CD14-positive monocyte (primary cell): ENCODE data around the gene CTDP1. TPM values are rescaled to one million over a fixed set of nuclear protein-coding genes. Genes with fewer than 3 reads are reported as not detected.

ENCODE experiments used
- DNase-seq, 3 donors: peaks; one replicate each; pipeline ENCODE4 v3.0.0-alpha.2; 2011 to 2022
- H2AFZ ChIP-seq: 2 replicates; pipeline ENCODE4 v1.6.0; 2012; ENCODE audit warnings: mild to moderate bottlenecking, low read depth, low read length, inconsistent platforms; ENCODE audit not compliant: insufficient read depth, poor library complexity, severe bottlenecking
- H3K27ac ChIP-seq, 2 donors: 1 replicate in 1 of 2; 2 replicates in 1 of 2; pipeline ENCODE4 v1.5.1; 2012 to 2013; ENCODE audit warnings: low read length in 2 of 2, control low read depth in 1 of 2, inconsistent platforms in 1 of 2, low read depth in 1 of 2, mild to moderate bottlenecking in 1 of 2
- H3K27me3 ChIP-seq, 2 donors: one replicate each; pipeline versions ENCODE4 v1.6.0 to v1.6.1; 2011 to 2013; ENCODE audit warnings: low read length in 2 of 2; ENCODE audit not compliant: control insufficient read depth in 2 of 2, insufficient read depth in 2 of 2
- H3K36me3 ChIP-seq, 2 donors: replicated peaks in 1 of 2; 1 replicate in 1 of 2; 2 replicates in 1 of 2; pipeline versions ENCODE4 v1.5.1 to v1.6.1; 2012 to 2013; ENCODE audit warnings: low read length in 2 of 2, control low read depth in 1 of 2, inconsistent platforms in 1 of 2, mild to moderate bottlenecking in 1 of 2; ENCODE audit not compliant: insufficient read depth in 2 of 2, control insufficient read depth in 1 of 2
- H3K4me1 ChIP-seq, 2 donors: 1 replicate in 1 of 2; 2 replicates in 1 of 2; pipeline versions ENCODE4 v1.5.1 to v1.6.1; 2012 to 2013; ENCODE audit warnings: low read length in 2 of 2, control low read depth in 1 of 2, inconsistent platforms in 1 of 2, mild to moderate bottlenecking in 1 of 2, moderate library complexity in 1 of 2; ENCODE audit not compliant: insufficient read depth in 2 of 2, control insufficient read depth in 1 of 2
- H3K4me2 ChIP-seq: replicated peaks from 2 replicates; pipeline ENCODE3; 2012; ENCODE audit warnings: low read length, moderate library complexity, mild to moderate bottlenecking; ENCODE audit not compliant: poor library complexity, severe bottlenecking; ENCODE audit errors: extremely low read depth
- H3K4me3 ChIP-seq, 3 experiments: fragments of 200-600 bp in 1 of 3; sonication (generic) in 1 of 3; replicated peaks in 1 of 3; 1 replicate in 2 of 3; 2 replicates in 1 of 3; pipeline ENCODE4 v1.5.1; 2011 to 2013; ENCODE audit warnings: low read length in 3 of 3, mild to moderate bottlenecking in 3 of 3, control low read depth in 2 of 3, low read depth in 2 of 3, inconsistent platforms in 1 of 3, moderate library complexity in 1 of 3
- H3K79me2 ChIP-seq: 2 replicates; pipeline ENCODE4 v1.6.0; 2012; ENCODE audit warnings: mild to moderate bottlenecking, control low read depth, inconsistent platforms, low read length, moderate library complexity; ENCODE audit not compliant: insufficient read depth
- H3K9ac ChIP-seq: 2 replicates; pipeline ENCODE4 v1.6.0; 2017; ENCODE audit warnings: low read length, mild to moderate bottlenecking; ENCODE audit not compliant: insufficient read depth, poor library complexity, severe bottlenecking
- H3K9me3 ChIP-seq, 2 donors: replicated peaks in 1 of 2; 1 replicate in 1 of 2; 2 replicates in 1 of 2; pipeline versions ENCODE4 v1.5.1 to v1.6.1; 2012 to 2013; ENCODE audit warnings: low read length in 2 of 2, control low read depth in 1 of 2; ENCODE audit not compliant: control insufficient read depth in 1 of 2, insufficient read depth in 1 of 2
- H4K20me1 ChIP-seq: 2 replicates; pipeline ENCODE4 v1.6.0; 2012; ENCODE audit warnings: mild to moderate bottlenecking, low read length, control low read depth, moderate library complexity; ENCODE audit not compliant: insufficient read depth
- H3K27ac Mint-ChIP-seq, 7 donors: one replicate each; pipeline ENCODE4 v1.8.0; 2020; ENCODE audit warnings: mild to moderate bottlenecking in 7 of 7, mixed read lengths in 7 of 7, moderate library complexity in 6 of 7, inconsistent platforms in 2 of 7
- H3K27me3 Mint-ChIP-seq, 3 donors: one replicate each; pipeline ENCODE4 v1.8.0; 2021 to 2022; ENCODE audit warnings: low read depth in 3 of 3, mild to moderate bottlenecking in 3 of 3, mixed read lengths in 3 of 3, moderate library complexity in 3 of 3, inconsistent platforms in 1 of 3
- H3K36me3 Mint-ChIP-seq, 2 donors: one replicate each; pipeline ENCODE4 v1.8.0; 2020; ENCODE audit warnings: mixed read lengths in 2 of 2, inconsistent platforms in 1 of 2, mild to moderate bottlenecking in 1 of 2
- H3K4me1 Mint-ChIP-seq: one replicate; pipeline ENCODE4 v1.8.0; 2020; ENCODE audit warnings: mild to moderate bottlenecking, mixed read lengths
- H3K4me3 Mint-ChIP-seq, 2 donors: one replicate each; pipeline ENCODE4 v1.8.0; 2020; ENCODE audit warnings: mild to moderate bottlenecking in 2 of 2, mixed read lengths in 2 of 2, moderate library complexity in 1 of 2
- H3K9me3 Mint-ChIP-seq, 7 donors: one replicate each; pipeline ENCODE4 v1.8.0; 2020 to 2022; ENCODE audit warnings: mixed read lengths in 7 of 7, mild to moderate bottlenecking in 6 of 7, moderate library complexity in 6 of 7, inconsistent platforms in 2 of 7
- WGBS: methylation state at CpG from one replicate; pipeline ENCODE4 v1.1.5; 2013; ENCODE audit warnings: missing lambda C conversion rate; ENCODE audit not compliant: insufficient coverage; 5-methylcytosine and 5-hydroxymethylcytosine counted together
- intact Hi-C, 2 donors: fragments of 100-400 bp; cut with micrococcal nuclease; formaldehyde crosslinking; loops; one replicate each; pipeline versions ENCODE4 v1.15.0 to v1.15.1; 2023
- polyA plus RNA-seq, 3 donors: library from polyadenylated mRNA; depleted of rRNA in 1 of 3; unstranded in 2 of 3; stranded (reverse) in 1 of 3; fragments of 300-500 nt in 2 of 3; fragments of >200 nt in 1 of 3; fragmentation: Illumina TruSeq in 2 of 3; gene quantifications; 1 replicate in 2 of 3; 2 replicates in 1 of 3; pipeline ENCODE4 v1.2.3, GENCODE V29; 2012 to 2021
- TF ChIP-seq, protein P1 (sequence below): fragments of 200-600 bp; IDR thresholded peaks from one replicate; pipeline ENCODE4 v1.8.0; 2022; ENCODE audit warnings: antibody characterized with exemption, mild to moderate bottlenecking

Gene CTDP1
- polyA plus RNA-seq, 3 donors, result 9.1 to 13.9 (median 9.1) TPM

DNA sequence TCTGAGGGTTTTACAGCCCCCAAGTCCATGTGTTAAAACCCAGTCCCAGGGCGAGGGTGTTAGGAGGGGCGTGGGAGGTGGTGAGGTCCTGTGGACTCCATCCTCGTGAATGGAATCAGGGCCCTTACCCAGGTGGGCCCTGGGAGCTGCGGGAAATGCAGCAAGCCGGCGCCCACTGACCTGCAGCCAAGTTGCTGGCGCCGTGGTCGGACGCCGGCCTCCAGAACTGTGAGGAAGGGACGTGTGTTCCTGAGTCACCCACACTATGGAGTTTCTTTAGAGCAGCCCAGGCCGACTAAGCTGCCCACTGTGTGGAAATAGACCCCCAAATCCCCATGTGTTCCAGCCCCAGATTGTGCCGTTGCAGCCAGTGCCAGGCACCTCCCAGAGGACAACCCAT is 26.4 kb downstream of the CTDP1 start:
- TF ChIP-seq, protein P1, sequence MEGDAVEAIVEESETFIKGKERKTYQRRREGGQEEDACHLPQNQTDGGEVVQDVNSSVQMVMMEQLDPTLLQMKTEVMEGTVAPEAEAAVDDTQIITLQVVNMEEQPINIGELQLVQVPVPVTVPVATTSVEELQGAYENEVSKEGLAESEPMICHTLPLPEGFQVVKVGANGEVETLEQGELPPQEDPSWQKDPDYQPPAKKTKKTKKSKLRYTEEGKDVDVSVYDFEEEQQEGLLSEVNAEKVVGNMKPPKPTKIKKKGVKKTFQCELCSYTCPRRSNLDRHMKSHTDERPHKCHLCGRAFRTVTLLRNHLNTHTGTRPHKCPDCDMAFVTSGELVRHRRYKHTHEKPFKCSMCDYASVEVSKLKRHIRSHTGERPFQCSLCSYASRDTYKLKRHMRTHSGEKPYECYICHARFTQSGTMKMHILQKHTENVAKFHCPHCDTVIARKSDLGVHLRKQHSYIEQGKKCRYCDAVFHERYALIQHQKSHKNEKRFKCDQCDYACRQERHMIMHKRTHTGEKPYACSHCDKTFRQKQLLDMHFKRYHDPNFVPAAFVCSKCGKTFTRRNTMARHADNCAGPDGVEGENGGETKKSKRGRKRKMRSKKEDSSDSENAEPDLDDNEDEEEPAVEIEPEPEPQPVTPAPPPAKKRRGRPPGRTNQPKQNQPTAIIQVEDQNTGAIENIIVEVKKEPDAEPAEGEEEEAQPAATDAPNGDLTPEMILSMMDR, result no peak
- Histone ChIP-seq H3K4me3 (no peak overlapping the region), H4K20me1 (peaks cover 55% of the 10 kb centered on the region), H3K4me1 (no peaks in the 10 kb centered on the region), H3K79me2 (peaks cover 31% of the 10 kb centered on the region), H3K9me3 (no peaks in the 10 kb centered on the region), H3K27ac (no peak overlapping the region), H3K4me2 (no peak overlapping the region), H2AFZ (no peak overlapping the region), H3K27me3 (no peaks in the 10 kb centered on the region), H3K9ac (no peak overlapping the region), H3K36me3 (peaks cover 69 to 92% of the 10 kb centered on the region in 2 donors)
- WGBS, result 95% methylated on average over 14 of the region's 14 CpGs
- Mint-ChIP-seq H3K4me3 (no peak overlapping the region), H3K27me3 (peaks cover 0 to 1% (median 0%) of the 10 kb centered on the region in 3 donors), H3K27ac (peak overlapping the region in 1 of 7 donors; percentile 23), H3K9me3 (peaks cover 0 to 3% (median 0%) of the 10 kb centered on the region in 7 donors), H3K4me1 (no peaks in the 10 kb centered on the region), H3K36me3 (peaks cover 82 to 83% of the 10 kb centered on the region in 2 donors)
- intact Hi-C loops, result no loop called here
- no peak for DNase-seq

DNA sequence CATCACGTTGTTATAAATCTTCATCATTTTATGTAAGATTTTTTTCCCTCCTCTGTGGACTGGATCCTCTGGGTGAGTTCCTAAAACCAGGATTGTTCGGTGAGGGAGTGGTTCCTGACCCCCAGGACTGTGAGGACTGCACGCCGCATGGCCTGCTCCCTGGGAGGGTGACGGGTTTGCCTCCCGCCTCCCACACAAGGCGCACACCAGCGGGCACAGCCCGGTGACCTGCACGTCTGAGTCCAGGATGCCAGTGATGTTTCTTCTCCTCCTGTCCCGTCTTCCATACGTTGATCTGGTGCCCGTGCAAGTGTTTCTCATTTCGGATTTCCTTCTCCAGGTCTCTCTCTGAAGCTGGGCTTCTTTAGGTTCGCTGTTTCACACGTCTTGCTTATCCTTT is 27.1 kb downstream of the CTDP1 start:
- Mint-ChIP-seq H3K4me3 (no peak overlapping the region), H3K4me1 (no peaks in the 10 kb centered on the region), H3K27ac (peak overlapping the region in 1 of 7 donors; percentile 31), H3K36me3 (peaks cover 85 to 86% of the 10 kb centered on the region in 2 donors), H3K9me3 (peaks cover 0 to 6% (median 0%) of the 10 kb centered on the region in 7 donors), H3K27me3 (peaks cover 0 to 1% (median 0%) of the 10 kb centered on the region in 3 donors)
- H3K27ac ChIP-seq, result no peak overlapping the region
- TF ChIP-seq, protein P1, result no peak
- peaks cover 75 to 95% of the 10 kb centered on the region in 2 donors for H3K36me3 ChIP-seq
- no peak overlapping the region for H3K4me2 ChIP-seq
- DNase-seq, result no peak
- H3K79me2 ChIP-seq, result peaks cover 31% of the 10 kb centered on the region
- intact Hi-C loops, result no loop called here
- no peaks in the 10 kb centered on the region for H3K9me3 ChIP-seq
- H3K4me1 ChIP-seq, result no peaks in the 10 kb centered on the region
- H3K27me3 ChIP-seq, result no peaks in the 10 kb centered on the region
- 95% methylated on average over 12 of the region's 16 CpGs for WGBS
- no peak overlapping the region for H3K4me3 ChIP-seq
- H3K9ac ChIP-seq, result no peak overlapping the region
- no peak overlapping the region for H2AFZ ChIP-seq
- H4K20me1 ChIP-seq, result peaks cover 54% of the 10 kb centered on the region
